Measurements from ENCODE around the gene OTOGL.
A peak's percentile ranks its signal among the peaks of the same experiment; 100 is the strongest.

The OTOGL gene

DNA sequence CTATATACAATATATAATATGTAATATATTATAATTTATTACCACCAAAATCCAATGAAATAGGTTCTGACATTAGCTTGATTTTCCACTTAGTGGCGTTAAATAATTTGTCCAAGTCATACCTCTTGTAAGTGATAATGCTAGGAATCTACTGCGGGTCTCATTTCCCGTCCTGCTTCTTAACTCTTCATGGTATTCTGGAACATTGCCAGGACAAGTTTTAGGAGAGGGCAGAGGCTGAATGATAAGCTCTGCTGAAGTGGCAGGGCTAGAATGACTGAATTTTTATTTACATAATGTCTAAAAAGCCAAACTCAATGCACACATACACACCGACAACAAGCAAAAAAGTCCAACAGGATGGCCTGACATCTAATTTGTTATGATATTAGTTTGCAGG lies 274.3 kb downstream of the OTOGL start:
- H3K4me3 ChIP-seq (ENCODE audit: low read length): no peak overlapping the region
- DNase-seq (ENCODE audit: low read depth): no peak
- TF ChIP-seq, protein P1, sequence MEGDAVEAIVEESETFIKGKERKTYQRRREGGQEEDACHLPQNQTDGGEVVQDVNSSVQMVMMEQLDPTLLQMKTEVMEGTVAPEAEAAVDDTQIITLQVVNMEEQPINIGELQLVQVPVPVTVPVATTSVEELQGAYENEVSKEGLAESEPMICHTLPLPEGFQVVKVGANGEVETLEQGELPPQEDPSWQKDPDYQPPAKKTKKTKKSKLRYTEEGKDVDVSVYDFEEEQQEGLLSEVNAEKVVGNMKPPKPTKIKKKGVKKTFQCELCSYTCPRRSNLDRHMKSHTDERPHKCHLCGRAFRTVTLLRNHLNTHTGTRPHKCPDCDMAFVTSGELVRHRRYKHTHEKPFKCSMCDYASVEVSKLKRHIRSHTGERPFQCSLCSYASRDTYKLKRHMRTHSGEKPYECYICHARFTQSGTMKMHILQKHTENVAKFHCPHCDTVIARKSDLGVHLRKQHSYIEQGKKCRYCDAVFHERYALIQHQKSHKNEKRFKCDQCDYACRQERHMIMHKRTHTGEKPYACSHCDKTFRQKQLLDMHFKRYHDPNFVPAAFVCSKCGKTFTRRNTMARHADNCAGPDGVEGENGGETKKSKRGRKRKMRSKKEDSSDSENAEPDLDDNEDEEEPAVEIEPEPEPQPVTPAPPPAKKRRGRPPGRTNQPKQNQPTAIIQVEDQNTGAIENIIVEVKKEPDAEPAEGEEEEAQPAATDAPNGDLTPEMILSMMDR (conservative IDR thresholded peaks at IDR 0.05; ENCODE audit: low read depth, low read length): no peak

DNA sequence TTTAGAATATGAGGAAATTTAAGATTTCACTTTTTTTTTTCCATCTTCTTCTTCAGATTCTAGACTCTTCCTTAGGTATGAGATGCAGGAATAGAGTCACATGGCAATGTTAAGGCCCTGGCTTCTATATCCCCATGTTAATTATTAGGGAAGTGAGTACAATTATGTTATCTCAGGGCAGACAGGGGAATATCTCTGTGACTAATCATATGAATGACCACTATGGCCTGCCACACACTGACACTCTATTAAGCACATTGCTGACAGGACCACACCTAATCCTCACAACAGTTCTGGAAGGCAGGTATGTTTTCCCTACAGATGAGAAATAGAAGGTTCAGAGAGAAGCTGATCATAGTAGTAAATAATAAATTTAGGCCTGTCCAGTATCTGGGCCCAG lies 275.3 kb downstream of the OTOGL start:
- no peak overlapping the region for H3K4me3 ChIP-seq (ENCODE audit: low read length)
- DNase-seq (ENCODE audit: low read depth): no peak
- TF ChIP-seq, protein P1 (conservative IDR thresholded peaks at IDR 0.05; ENCODE audit: low read depth, low read length): no peak

DNA sequence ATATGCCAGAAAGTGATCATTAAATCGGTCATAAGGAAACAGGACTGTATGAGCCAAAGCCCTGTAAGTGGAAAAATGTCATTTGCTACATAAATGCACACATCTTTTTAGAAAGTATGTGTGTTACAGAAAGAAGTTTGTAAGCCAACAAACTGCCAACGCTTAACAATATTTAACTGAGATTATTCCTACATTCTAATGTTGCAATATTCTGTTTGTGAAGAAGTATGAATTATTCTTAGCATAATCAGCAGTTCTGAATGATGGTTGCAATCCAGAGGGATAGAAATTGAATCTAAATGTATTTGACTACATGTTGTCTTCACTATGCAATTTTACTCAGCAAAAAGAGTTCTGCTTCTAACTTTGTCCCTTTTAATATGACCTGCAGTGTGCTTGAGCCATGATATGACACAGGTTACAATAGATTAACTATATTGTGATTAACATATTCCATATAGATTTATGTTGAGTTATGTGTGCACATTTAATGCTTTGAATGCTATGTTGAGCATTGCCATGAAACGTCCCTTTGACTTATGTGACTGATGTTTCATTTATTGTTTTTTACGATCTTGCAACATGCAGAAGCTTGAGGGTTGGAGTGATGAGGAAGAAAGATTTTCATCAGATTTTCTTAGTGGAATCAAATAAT lies 277.9 kb downstream of the OTOGL start:
- H3K4me3 ChIP-seq (ENCODE audit: low read length): no peak overlapping the region
- TF ChIP-seq, protein P1 (conservative IDR thresholded peaks at IDR 0.05; ENCODE audit: low read depth, low read length): no peak
- DNase-seq (ENCODE audit: low read depth): no peak

DNA sequence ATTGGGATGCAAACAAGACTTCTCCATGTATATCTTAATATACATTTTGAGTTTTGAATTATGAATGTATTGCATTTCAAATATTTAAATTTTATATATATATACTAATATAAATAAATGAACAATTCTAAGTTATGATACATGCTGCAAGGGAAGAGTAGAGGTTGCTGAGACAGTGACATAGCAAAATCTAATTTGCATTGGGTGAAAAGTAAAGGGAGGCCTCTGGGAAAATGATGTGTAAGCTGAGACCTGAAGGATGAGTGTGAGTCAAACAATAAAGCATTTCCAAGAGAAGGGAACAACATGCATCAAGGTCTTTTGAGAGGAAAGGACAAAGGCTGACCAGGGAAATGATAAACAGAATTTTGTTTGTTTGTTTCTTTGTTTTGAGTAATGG lies 281.8 kb downstream of the OTOGL start:
- DNase-seq (ENCODE audit: low read depth): no peak
- TF ChIP-seq, protein P1 (conservative IDR thresholded peaks at IDR 0.05; ENCODE audit: low read depth, low read length): no peak
- H3K4me3 ChIP-seq (ENCODE audit: low read length): no peak overlapping the region

DNA sequence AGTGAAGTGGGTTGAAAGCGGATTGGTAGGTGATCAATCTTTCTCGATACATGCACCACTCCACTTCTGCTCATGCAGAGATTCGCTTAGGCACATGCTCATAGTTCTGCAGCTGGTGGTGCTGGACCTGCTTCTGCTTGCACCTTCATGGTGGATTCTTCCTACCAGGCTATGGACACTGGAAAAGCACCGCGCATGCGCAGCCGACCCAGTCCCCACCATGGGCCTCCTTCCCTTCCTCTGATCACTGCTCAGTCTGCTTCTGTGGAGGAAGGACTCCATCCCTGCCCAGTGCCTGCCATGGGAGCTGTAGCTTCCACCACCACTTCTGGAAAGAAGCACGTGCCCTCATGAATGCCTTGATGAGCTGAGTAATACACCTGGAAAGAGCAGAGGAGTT lies 282.9 kb downstream of the OTOGL start:
- TF ChIP-seq, protein P1 (conservative IDR thresholded peaks at IDR 0.05; ENCODE audit: low read depth, low read length): no peak
- DNase-seq (ENCODE audit: low read depth): no peak
- no peak overlapping the region for H3K4me3 ChIP-seq (ENCODE audit: low read length)

DNA sequence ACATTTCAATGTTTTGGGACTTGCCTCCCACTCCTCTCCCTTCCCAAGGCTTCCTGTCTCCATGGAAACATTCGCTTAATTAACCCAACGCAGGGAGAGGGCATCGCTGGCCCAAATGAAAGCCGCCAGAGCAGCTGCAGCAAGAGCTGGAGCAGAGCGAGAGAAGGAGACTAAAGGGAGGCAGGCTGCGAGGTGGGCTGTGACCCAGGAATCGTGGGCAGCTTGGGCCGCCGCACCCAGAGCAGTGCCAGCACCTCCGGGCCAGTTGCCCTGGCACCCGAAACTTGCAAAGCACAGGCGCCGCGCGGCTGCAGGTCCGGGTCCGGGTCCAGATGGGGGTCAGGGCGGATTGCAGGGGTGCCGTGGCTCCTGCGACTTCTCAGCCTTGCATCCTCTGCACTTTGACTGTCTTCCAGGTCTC lies 301.2 kb downstream of the OTOGL start:
- DNase-seq (ENCODE audit: low read depth): no peak
- TF ChIP-seq, protein P1 (conservative IDR thresholded peaks at IDR 0.05; ENCODE audit: low read depth, low read length): no peak
- peak overlapping the region; percentile 51 for H3K4me3 ChIP-seq (ENCODE audit: low read length)

DNA sequence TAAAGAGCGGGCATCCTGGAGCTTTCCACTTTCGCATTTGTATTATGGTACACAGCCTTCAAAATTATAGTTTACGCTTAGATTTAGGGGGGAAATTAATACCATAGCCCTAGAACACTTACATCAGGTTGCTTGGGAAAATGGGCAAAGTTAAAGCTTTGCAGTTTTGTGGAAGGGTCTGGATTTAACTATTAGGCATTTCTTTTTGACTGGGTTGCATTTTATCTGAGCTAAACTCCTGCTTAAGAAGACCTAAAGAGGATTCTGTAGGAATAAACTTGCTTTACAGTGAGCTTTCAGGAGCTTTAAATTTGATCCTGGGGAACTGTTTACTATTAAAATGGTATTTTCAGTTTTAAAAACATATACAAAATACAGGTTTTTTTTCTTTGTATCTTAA lies 301.9 kb downstream of the OTOGL start:
- DNase-seq (ENCODE audit: low read depth): no peak
- peak overlapping the region; percentile 51 for H3K4me3 ChIP-seq (ENCODE audit: low read length)
- TF ChIP-seq, protein P1 (conservative IDR thresholded peaks at IDR 0.05; ENCODE audit: low read depth, low read length): no peak

All from retinal pigment epithelial cell (primary cell).